Mesodermal cell (in vitro differentiated cells): Measurements from ENCODE around the gene BCL6B.

Experiments
- H3K27ac ChIP-seq: 2 replicates; pipeline ENCODE4 v1.7.0; 2013; ENCODE audit warnings: mild to moderate bottlenecking, low read depth, low read length, moderate library complexity; ENCODE audit not compliant: severe bottlenecking
- H3K36me3 ChIP-seq: 2 replicates; pipeline ENCODE4 v1.7.1; 2013; ENCODE audit warnings: mild to moderate bottlenecking, low read length, moderate library complexity; ENCODE audit not compliant: control insufficient read depth, insufficient read depth
- H3K4me1 ChIP-seq: one replicate; pipeline ENCODE4 v1.7.1; 2013; ENCODE audit warnings: mild to moderate bottlenecking, low read length; ENCODE audit not compliant: insufficient read depth, control insufficient read depth, poor library complexity, severe bottlenecking
- H3K4me3 ChIP-seq: 2 replicates; pipeline ENCODE4 v1.7.0; 2013; ENCODE audit warnings: low read length, control low read depth, mild to moderate bottlenecking; ENCODE audit not compliant: insufficient read depth, poor library complexity, severe bottlenecking; ENCODE audit errors: extremely low read depth
- H3K9me3 ChIP-seq: 2 replicates; pipeline ENCODE4 v1.7.1; 2013; ENCODE audit warnings: mild to moderate bottlenecking, low read length, moderate library complexity; ENCODE audit not compliant: control insufficient read depth
- WGBS, 2 experiments: methylation state at CpG; one replicate each; pipeline ENCODE4 v1.1.5; 2013; ENCODE audit warnings: missing lambda C conversion rate in 2 of 2; ENCODE audit not compliant: insufficient coverage in 2 of 2; 5-methylcytosine and 5-hydroxymethylcytosine counted together

The BCL6B gene

GRCh38 chr17:6996256-6997011 lies 26.4 kb upstream of the BCL6B start:
- WGBS, 2 experiments, result 72 to 79% methylated on average over 53 to 58 of the region's 58 CpGs
- H3K4me1 ChIP-seq, result peaks cover 12% of the 10 kb centered on the region
- H3K4me3 ChIP-seq, result no peak overlapping the region
- H3K27ac ChIP-seq, result no peak overlapping the region
- peaks cover 28% of the 10 kb centered on the region for H3K36me3 ChIP-seq
- no peaks in the 10 kb centered on the region for H3K9me3 ChIP-seq

GRCh38 chr17:6997171-6997570 lies 25.7 kb upstream of the BCL6B start:
- 91 to 100% methylated on average over 6 to 8 of the region's 8 CpGs for WGBS, 2 experiments
- H3K36me3 ChIP-seq, result peaks cover 35% of the 10 kb centered on the region
- H3K27ac ChIP-seq, result no peak overlapping the region
- no peaks in the 10 kb centered on the region for H3K9me3 ChIP-seq
- H3K4me3 ChIP-seq, result no peak overlapping the region
- peaks cover 12% of the 10 kb centered on the region for H3K4me1 ChIP-seq

- WGBS, 2 experiments, result 85% methylated on average over 7 to 10 of the region's 11 CpGs
These were observed 23.9 kb upstream of the BCL6B start for GRCh38 chr17:6998855-6999508.

GRCh38 chr17:7001318-7001961 lies 21.4 kb upstream of the BCL6B start:
- 64 to 80% methylated on average over 8 to 9 of the region's 10 CpGs for WGBS, 2 experiments
- H3K4me3 ChIP-seq, result no peak overlapping the region
- no peaks in the 10 kb centered on the region for H3K9me3 ChIP-seq

More at GRCh38 chr17:6998855-6999508, 23.9 kb upstream of the BCL6B start:
- Histone ChIP-seq H3K36me3 (peaks cover 47% of the 10 kb centered on the region), H3K4me1 (peaks cover 12% of the 10 kb centered on the region), H3K27ac (no peak overlapping the region), H3K4me3 (no peak overlapping the region), H3K9me3 (no peaks in the 10 kb centered on the region)

GRCh38 chr17:7002288-7003047 lies 20.4 kb upstream of the BCL6B start:
- Histone ChIP-seq H3K9me3 (no peaks in the 10 kb centered on the region), H3K4me1 (no peaks in the 10 kb centered on the region), H3K27ac (no peak overlapping the region), H3K36me3 (peaks cover 40% of the 10 kb centered on the region), H3K4me3 (no peak overlapping the region)
- 88 to 100% methylated on average over 2 to 5 of the region's 6 CpGs for WGBS, 2 experiments

More at GRCh38 chr17:7001318-7001961, 21.4 kb upstream of the BCL6B start:
- Histone ChIP-seq H3K36me3 (peaks cover 46% of the 10 kb centered on the region), H3K27ac (no peak overlapping the region), H3K4me1 (no peaks in the 10 kb centered on the region)

- 100% methylated on average over 1 of the region's 2 CpGs; no CpG with 5 or more reads in 1 of the 2 experiments for WGBS, 2 experiments
- peaks cover 39% of the 10 kb centered on the region for H3K36me3 ChIP-seq
- H3K4me1 ChIP-seq, result no peaks in the 10 kb centered on the region
- H3K27ac ChIP-seq, result no peak overlapping the region
- H3K4me3 ChIP-seq, result no peak overlapping the region
- H3K9me3 ChIP-seq, result no peaks in the 10 kb centered on the region
These were observed 19.1 kb upstream of the BCL6B start for GRCh38 chr17:7003745-7004144.

GRCh38 chr17:7004398-7005253 lies 18.2 kb upstream of the BCL6B start:
- H3K4me1 ChIP-seq, result no peaks in the 10 kb centered on the region
- WGBS, 2 experiments, result no CpG with 5 or more reads among the region's 2 CpGs
- H3K27ac ChIP-seq, result no peak overlapping the region
- peaks cover 37% of the 10 kb centered on the region for H3K36me3 ChIP-seq
- no peak overlapping the region for H3K4me3 ChIP-seq
- H3K9me3 ChIP-seq, result no peaks in the 10 kb centered on the region

GRCh38 chr17:7005716-7006115 lies 17.1 kb upstream of the BCL6B start:
- Histone ChIP-seq H3K9me3 (no peaks in the 10 kb centered on the region), H3K4me1 (peaks cover 2% of the 10 kb centered on the region), H3K36me3 (peaks cover 40% of the 10 kb centered on the region), H3K4me3 (no peak overlapping the region), H3K27ac (no peak overlapping the region)
- WGBS, 2 experiments, result 97% methylated on average over 3 of the region's 7 CpGs; no CpG with 5 or more reads in 1 of the 2 experiments

GRCh38 chr17:7007143-7007542 lies 15.7 kb upstream of the BCL6B start:
- 69 to 94% methylated on average over 2 of the region's 2 CpGs for WGBS, 2 experiments
- no peaks in the 10 kb centered on the region for H3K9me3 ChIP-seq
- no peak overlapping the region for H3K27ac ChIP-seq
- peaks cover 26% of the 10 kb centered on the region for H3K36me3 ChIP-seq
- peaks cover 7% of the 10 kb centered on the region for H3K4me1 ChIP-seq
- H3K4me3 ChIP-seq, result no peak overlapping the region
